Measurements from ENCODE around the gene IL10. TPM values are rescaled to one million over a fixed set of nuclear protein-coding genes. Genes with fewer than 3 reads are reported as not detected.

The IL10 gene
- total RNA-seq, result 0.22 and 0.86 TPM in 2 replicates

DNA sequence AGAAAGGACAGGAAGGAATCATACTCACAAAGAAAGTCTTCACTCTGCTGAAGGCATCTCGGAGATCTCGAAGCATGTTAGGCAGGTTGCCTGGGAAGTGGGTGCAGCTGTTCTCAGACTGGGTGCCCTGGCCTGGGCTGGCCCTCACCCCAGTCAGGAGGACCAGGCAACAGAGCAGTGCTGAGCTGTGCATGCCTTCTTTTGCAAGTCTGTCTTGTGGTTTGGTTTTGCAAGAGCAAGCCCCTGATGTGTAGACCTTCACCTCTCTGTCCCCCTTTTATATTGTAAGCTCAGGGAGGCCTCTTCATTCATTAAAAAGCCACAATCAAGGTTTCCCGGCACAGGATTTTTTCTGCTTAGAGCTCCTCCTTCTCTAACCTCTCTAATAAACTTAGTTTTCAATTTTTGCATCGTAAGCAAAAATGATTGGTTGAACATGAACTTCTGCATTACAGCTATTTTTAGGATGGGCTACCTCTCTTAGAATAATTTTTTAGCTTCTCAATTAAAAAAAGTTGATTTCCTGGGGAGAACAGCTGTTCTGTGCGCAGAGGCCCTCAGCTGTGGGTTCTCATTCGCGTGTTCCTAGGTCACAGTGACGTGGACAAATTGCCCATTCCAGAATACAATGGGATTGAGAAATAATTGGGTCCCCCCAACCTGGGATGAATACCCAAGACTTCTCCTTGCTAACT is at the start of gene IL10:
TSS of gene IL10 (minus strand) at position 252 of the 695 bp plus-strand sequence. CDS start at position 193, 59 bp downstream.

DNA sequence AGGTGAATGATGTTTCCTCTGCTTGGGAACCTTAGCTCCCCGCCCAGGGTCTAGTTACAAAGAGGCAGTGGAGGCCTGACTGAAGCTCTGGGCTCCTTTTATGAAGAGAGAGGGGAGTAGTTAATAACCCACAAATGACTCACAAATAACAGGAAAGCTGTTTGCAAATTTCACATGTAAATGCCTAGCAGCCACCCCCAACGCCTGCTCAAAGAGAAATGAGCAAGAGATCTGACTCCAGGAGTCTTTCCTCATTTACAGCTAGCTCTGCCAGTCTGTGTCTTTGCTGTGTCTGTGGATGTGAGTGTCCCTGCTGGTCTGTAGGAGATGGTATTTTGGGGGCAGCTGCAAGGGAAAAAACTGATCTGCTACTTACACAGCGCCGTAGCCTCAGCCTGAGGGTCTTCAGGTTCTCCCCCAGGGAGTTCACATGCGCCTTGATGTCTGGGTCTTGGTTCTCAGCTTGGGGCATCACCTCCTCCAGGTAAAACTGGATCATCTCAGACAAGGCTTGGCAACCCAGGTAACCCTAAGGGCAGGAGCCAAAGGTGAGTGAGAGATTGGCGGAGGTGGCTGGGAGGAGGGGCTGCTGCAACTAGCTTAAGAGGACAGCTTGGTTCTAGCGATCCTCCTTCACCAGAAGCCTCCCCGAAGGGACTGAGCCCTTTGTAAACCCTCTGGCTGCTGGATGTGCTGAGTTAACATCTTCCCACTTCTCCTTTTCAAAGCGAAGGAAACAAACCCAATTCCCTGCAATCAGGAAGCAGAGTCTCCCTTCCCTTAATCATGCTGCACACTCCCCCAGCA is 1.6 kb downstream of the IL10 start, which contains the start of gene IL19:
TSS of gene IL19 (plus strand) at position 243 of the 807 bp plus-strand sequence. CDS start 65,890 bp downstream, outside the sequence.

Small RNAs within 50 kb of the gene (small RNA-seq; reads per million reads assigned to genes)
- gene RF00019 (ENCODE audit: low replicate concordance), result not detected

Other genes with a start within 250 kb of the IL10 start
- 49.5 and 57.1 TPM in 2 replicates for gene EIF2D, start 160.0 kb downstream of the IL10 start, total RNA-seq
- gene DYRK3, start 137.0 kb downstream of the IL10 start, total RNA-seq, result 41.4 and 62.4 TPM in 2 replicates
- gene MAPKAPK2, start 87.6 kb downstream of the IL10 start, total RNA-seq, result 65.9 and 76.2 TPM in 2 replicates
- 0.14 and 1.8 TPM in 2 replicates for gene IL19, start 1.7 kb downstream of the IL10 start, total RNA-seq
- gene IL20, start 93.1 kb upstream of the IL10 start, total RNA-seq, result 0.29 and 0.44 TPM in 2 replicates
- 164 and 175 TPM in 2 replicates for gene IL24, start 124.9 kb upstream of the IL10 start, total RNA-seq
- gene FCMR, start 149.4 kb upstream of the IL10 start, total RNA-seq, result 4.3 and 7.7 TPM in 2 replicates
- gene PIGR, start 174.0 kb upstream of the IL10 start, total RNA-seq, result not detected in 2 replicates
- gene FCAMR, start 198.0 kb upstream of the IL10 start, total RNA-seq, result not detected in 2 replicates